ENCODE results near the gene KLC4.

KLC4 gene

DNA sequence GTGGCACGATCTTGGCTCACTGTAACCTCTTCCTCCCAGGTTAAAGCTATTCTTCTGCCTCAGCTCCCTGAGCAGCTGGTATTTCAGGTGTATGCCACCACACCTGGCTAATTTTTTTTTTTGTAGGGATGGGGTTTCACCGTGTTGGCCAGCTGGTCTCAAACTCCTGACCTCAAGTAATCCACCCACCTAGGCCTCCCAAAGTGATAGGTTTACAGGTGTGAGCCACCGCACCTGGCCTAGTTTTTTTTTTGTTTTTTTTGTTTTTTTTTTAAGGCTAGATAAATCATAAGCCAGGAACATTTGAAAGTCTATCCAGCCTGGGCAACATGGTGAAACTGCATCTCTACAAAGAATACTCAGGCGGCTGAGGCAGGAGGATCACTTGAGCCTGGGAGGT lies 27.1 kb upstream of the KLC4 start:
- H3K36me3 ChIP-seq (replicated peaks; ENCODE audit: low read depth, low read length): peaks cover 58% of the 10 kb centered on the region
- no peak overlapping the region for H3K27ac ChIP-seq (ENCODE audit: low read length)
- no peak for TF ChIP-seq EZH2phosphoT487 (IDR thresholded peaks at IDR 0.05; ENCODE audit: low read depth)
- TF ChIP-seq, protein P1, sequence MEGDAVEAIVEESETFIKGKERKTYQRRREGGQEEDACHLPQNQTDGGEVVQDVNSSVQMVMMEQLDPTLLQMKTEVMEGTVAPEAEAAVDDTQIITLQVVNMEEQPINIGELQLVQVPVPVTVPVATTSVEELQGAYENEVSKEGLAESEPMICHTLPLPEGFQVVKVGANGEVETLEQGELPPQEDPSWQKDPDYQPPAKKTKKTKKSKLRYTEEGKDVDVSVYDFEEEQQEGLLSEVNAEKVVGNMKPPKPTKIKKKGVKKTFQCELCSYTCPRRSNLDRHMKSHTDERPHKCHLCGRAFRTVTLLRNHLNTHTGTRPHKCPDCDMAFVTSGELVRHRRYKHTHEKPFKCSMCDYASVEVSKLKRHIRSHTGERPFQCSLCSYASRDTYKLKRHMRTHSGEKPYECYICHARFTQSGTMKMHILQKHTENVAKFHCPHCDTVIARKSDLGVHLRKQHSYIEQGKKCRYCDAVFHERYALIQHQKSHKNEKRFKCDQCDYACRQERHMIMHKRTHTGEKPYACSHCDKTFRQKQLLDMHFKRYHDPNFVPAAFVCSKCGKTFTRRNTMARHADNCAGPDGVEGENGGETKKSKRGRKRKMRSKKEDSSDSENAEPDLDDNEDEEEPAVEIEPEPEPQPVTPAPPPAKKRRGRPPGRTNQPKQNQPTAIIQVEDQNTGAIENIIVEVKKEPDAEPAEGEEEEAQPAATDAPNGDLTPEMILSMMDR (IDR thresholded peaks at IDR 0.05; ENCODE audit: low read depth, low read length): no peak

DNA sequence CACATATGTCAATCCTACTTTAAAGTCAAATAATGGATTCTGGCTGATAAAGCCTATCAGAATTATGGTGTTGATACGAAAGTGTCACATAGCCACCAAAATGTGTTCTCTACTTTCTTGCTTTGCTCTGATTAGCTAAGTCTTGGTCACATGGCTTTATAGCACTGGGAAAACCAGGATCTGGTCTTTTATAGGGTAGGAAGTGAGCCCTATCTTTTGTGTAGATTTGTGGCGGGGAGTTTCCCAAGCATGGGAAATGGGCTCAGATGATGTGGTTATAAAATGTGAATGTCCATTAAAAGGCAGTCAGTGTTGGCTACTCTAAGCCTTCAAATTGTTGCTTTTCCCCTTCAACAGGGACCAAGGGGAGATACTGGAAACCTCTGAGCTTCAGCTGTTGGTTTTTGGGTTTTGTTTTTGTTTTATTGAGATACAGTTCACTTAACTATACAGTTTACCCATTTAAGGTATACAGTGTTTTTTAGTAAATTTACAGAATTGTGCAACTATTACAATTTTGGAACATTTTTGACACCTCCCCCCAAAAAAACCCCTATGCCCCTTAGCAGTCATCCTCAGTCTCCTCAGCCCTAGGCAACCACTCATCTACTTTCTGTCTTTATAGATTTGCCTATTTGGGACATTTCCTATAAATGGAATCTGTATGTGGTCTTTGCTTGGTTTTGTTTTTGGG lies 25.8 kb upstream of the KLC4 start:
- H3K4me2 ChIP-seq (ENCODE audit: low read length): no peak overlapping the region
- H2AFZ ChIP-seq (ENCODE audit: low read depth, low read length): no peak overlapping the region
- H3K9ac ChIP-seq (ENCODE audit: low read length): no peak overlapping the region
- no peak overlapping the region for H3K4me3 ChIP-seq (ENCODE audit: low read length)
- no peak overlapping the region for H3K27ac ChIP-seq (ENCODE audit: low read length)
- H3K36me3 ChIP-seq (replicated peaks; ENCODE audit: low read depth, low read length): peaks cover 64% of the 10 kb centered on the region
- H3K79me2 ChIP-seq (ENCODE audit: low read length): no peaks in the 10 kb centered on the region
- no peaks in the 10 kb centered on the region for H4K20me1 ChIP-seq (ENCODE audit: insufficient read depth, low read length)
- no peaks in the 10 kb centered on the region for H3K4me1 ChIP-seq (ENCODE audit: low read length)
- no peaks in the 10 kb centered on the region for H3K27me3 ChIP-seq (ENCODE audit: low read depth, low read length)
- TF ChIP-seq, protein P1 (IDR thresholded peaks at IDR 0.05; ENCODE audit: low read depth, low read length): no peak
- no peak for TF ChIP-seq EZH2phosphoT487 (IDR thresholded peaks at IDR 0.05; ENCODE audit: low read depth)
- H3K9me3 ChIP-seq (ENCODE audit: insufficient read depth, low read length): no peaks in the 10 kb centered on the region

More for the DNA sequence above, 27.1 kb upstream of the KLC4 start:
- Histone ChIP-seq H3K4me2 (ENCODE audit: low read length) (no peak overlapping the region), H3K79me2 (ENCODE audit: low read length) (no peaks in the 10 kb centered on the region), H3K9ac (ENCODE audit: low read length) (no peak overlapping the region), H3K4me3 (ENCODE audit: low read length) (no peak overlapping the region), H3K27me3 (ENCODE audit: low read depth, low read length) (no peaks in the 10 kb centered on the region), H4K20me1 (ENCODE audit: insufficient read depth, low read length) (no peaks in the 10 kb centered on the region), H3K4me1 (ENCODE audit: low read length) (no peaks in the 10 kb centered on the region), H2AFZ (ENCODE audit: low read depth, low read length) (no peak overlapping the region), H3K9me3 (ENCODE audit: insufficient read depth, low read length) (no peaks in the 10 kb centered on the region)

DNA sequence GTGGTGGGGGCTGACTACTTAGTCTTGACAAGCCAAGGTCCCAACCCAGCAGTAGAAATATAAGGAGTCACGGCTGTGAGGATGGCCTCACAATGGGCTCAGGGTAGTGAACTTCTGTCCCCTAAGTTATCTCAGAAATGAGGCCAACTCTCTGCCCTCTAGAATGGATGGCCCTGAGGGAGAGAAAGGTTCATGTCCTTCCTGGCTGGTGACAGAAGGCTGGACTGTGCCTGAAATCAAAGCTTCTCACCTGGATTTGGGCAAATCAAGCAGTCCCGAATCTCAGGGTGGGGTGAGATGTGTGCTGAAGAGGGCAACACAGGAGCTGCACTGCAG lies 25.3 kb upstream of the KLC4 start:
- H4K20me1 ChIP-seq (ENCODE audit: insufficient read depth, low read length): no peaks in the 10 kb centered on the region
- H3K27ac ChIP-seq (ENCODE audit: low read length): no peak overlapping the region
- H3K9me3 ChIP-seq (ENCODE audit: insufficient read depth, low read length): no peaks in the 10 kb centered on the region
- no peaks in the 10 kb centered on the region for H3K27me3 ChIP-seq (ENCODE audit: low read depth, low read length)
- no peak overlapping the region for H3K4me3 ChIP-seq (ENCODE audit: low read length)
- H2AFZ ChIP-seq (ENCODE audit: low read depth, low read length): no peak overlapping the region
- no peak overlapping the region for H3K4me2 ChIP-seq (ENCODE audit: low read length)
- H3K79me2 ChIP-seq (ENCODE audit: low read length): no peaks in the 10 kb centered on the region
- no peak overlapping the region for H3K9ac ChIP-seq (ENCODE audit: low read length)
- peaks cover 65% of the 10 kb centered on the region for H3K36me3 ChIP-seq (replicated peaks; ENCODE audit: low read depth, low read length)
- no peaks in the 10 kb centered on the region for H3K4me1 ChIP-seq (ENCODE audit: low read length)
- TF ChIP-seq, protein P1 (IDR thresholded peaks at IDR 0.05; ENCODE audit: low read depth, low read length): no peak
- TF ChIP-seq EZH2phosphoT487 (IDR thresholded peaks at IDR 0.05; ENCODE audit: low read depth): no peak

DNA sequence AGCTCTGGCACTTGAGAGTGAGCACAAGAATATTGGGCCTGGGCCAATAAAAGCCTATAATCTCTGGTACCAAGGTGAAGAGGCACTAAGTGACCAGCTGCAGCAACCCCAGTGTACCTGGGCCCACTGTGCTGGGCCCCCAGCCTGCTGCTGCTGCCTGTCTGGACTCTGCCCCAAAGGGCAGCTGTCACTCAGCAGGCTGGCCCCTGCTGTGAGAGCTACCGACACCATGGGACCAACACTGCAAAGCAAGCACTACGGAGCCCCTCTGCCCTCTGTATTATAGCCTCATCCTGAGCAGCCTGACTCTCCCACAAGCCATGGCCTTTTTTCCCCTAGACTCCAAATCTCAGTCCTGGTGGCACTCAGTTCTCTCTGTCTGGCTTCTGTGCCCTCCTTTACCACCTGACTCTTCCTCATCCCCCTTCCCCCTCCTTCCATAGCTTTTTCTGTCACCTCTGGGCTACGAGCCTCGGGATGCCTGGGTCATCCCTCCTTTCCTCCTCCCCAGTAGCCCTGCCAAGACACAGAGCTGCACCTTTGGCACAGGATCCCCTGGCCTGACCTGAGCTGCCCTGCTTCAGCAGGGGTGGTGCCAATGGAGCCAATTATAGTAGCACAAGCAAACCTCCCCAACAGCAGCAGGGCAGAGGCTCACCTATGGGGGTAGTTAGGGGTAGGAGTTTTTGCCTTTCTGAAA lies 23.8 kb upstream of the KLC4 start:
- Histone ChIP-seq H2AFZ (ENCODE audit: low read depth, low read length) (no peak overlapping the region), H3K27me3 (ENCODE audit: low read depth, low read length) (no peaks in the 10 kb centered on the region), H3K4me3 (ENCODE audit: low read length) (no peak overlapping the region), H3K4me2 (ENCODE audit: low read length) (no peak overlapping the region), H3K27ac (ENCODE audit: low read length) (no peak overlapping the region), H3K79me2 (ENCODE audit: low read length) (no peaks in the 10 kb centered on the region), H3K36me3 (replicated peaks; ENCODE audit: low read depth, low read length) (peaks cover 57% of the 10 kb centered on the region), H3K4me1 (ENCODE audit: low read length) (no peaks in the 10 kb centered on the region), H4K20me1 (ENCODE audit: insufficient read depth, low read length) (no peaks in the 10 kb centered on the region), H3K9me3 (ENCODE audit: insufficient read depth, low read length) (no peaks in the 10 kb centered on the region), H3K9ac (ENCODE audit: low read length) (no peak overlapping the region)
- TF ChIP-seq EZH2phosphoT487 (IDR thresholded peaks at IDR 0.05; ENCODE audit: low read depth): no peak
- TF ChIP-seq, protein P1 (IDR thresholded peaks at IDR 0.05; ENCODE audit: low read depth, low read length): no peak

Data from OCI-LY3 (cell line).